Astrocyte of the spinal cord (primary cell): ENCODE measurements around the gene KIAA1586.
"Not testable (repeated sequence)": the region's sequence is repeated elsewhere in the genome, so short reads cannot be mapped to it uniquely, and the experiment has no call there.

Experiments
- DNase-seq: peaks from one replicate; pipeline ENCODE4 v3.0.0; 2011; ENCODE audit warnings: low read depth, low spot score
- H3K4me3 ChIP-seq: 2 replicates; pipeline ENCODE4 v1.5.1; 2011; ENCODE audit warnings: low read depth, mild to moderate bottlenecking, low read length, moderate library complexity
- CTCF ChIP-seq: IDR thresholded peaks from 2 replicates; pipeline ENCODE4 v1.5.1; 2012; ENCODE audit warnings: low read depth, mild to moderate bottlenecking, low read length, inconsistent platforms
- in situ Hi-C: cut with HindIII; loops from 2 replicates; pipeline ENCODE4 v1.10.0; 2017; ENCODE audit warnings: low sequenced_read_pairs

The KIAA1586 gene

GRCh38 chr6:57046332-57047256, at the start of gene KIAA1586:
Gene KIAA1586 (plus strand): TSS chr6:57046693. CDS start chr6:57046756, 63 bp downstream.
- peak; percentile 89 for DNase-seq
- in situ Hi-C loops: not testable (repeated sequence)
- H3K4me3 ChIP-seq: peak within 1 kb of the TSS; percentile 63

GRCh38 chr6:56999049-56999448, 47.4 kb upstream of the KIAA1586 start:
- in situ Hi-C loops: no loop called here
- TF ChIP-seq CTCF: no peak
- no peak overlapping the region for H3K4me3 ChIP-seq
- DNase-seq: no peak

GRCh38 chr6:56999748-57000147, 46.7 kb upstream of the KIAA1586 start:
- H3K4me3 ChIP-seq, in situ Hi-C loops, DNase-seq: not testable (repeated sequence)

- no peak for TF ChIP-seq CTCF
- in situ Hi-C loops: no loop called here
- no peak for DNase-seq
- H3K4me3 ChIP-seq: no peak overlapping the region
Measured at GRCh38 chr6:57002197-57002596, 44.3 kb upstream of the KIAA1586 start.

GRCh38 chr6:57004292-57004691, 42.2 kb upstream of the KIAA1586 start:
- in situ Hi-C loops: no loop called here
- H3K4me3 ChIP-seq: no peak overlapping the region
- no peak for DNase-seq
- TF ChIP-seq CTCF: no peak

GRCh38 chr6:57006101-57006500, 40.4 kb upstream of the KIAA1586 start:
- in situ Hi-C loops: no loop called here
- H3K4me3 ChIP-seq: no peak overlapping the region
- no peak for DNase-seq
- no peak for TF ChIP-seq CTCF

- H3K4me3 ChIP-seq, in situ Hi-C loops, DNase-seq: not testable (repeated sequence)
Measured at GRCh38 chr6:57008069-57008468, 38.4 kb upstream of the KIAA1586 start.

GRCh38 chr6:57013521-57013926, 33.0 kb upstream of the KIAA1586 start:
- no peak for TF ChIP-seq CTCF
- in situ Hi-C loops: no loop called here
- DNase-seq: peak; percentile 62

More at GRCh38 chr6:57013521-57013926, 33.0 kb upstream of the KIAA1586 start:
- H3K4me3 ChIP-seq: no peak overlapping the region
